ENCODE measurements around the gene CAMTA1.
A peak's percentile ranks its signal among the peaks of the same experiment; 100 is the strongest.

The CAMTA1 gene

GRCh38 chr1:6785728-6786505 lies 663 bp downstream of the CAMTA1 start:
- H3K9ac ChIP-seq, result peak overlapping the region; percentile 81 to 97 (median 93)
- peak overlapping the region; percentile 75 to 98 (median 94) for H3K4me3 ChIP-seq
- H3K36me3 ChIP-seq, result peaks cover 0 to 11% (median 3%) of the 10 kb centered on the region in 11 experiments; a peak in 8 of 22 replicates
- H3K27ac ChIP-seq, result peak overlapping the region; percentile 50 to 91 (median 86)
- no peak for TF ChIP-seq Cebpa-rat (IDR thresholded peaks at IDR 0.05)
- H3K27me3 ChIP-seq, result no peaks in the 10 kb centered on the region
- H3K4me2 ChIP-seq, result peak overlapping the region; percentile 81 to 99 (median 96)
- peaks cover 45 to 60% (median 55%) of the 10 kb centered on the region in 10 experiments for H3K4me1 ChIP-seq
- H3K9me3 ChIP-seq (replicated peaks in 1 of 11), result 0 out of 22 replicates have a peak, but pooled peaks cover 0 to 12% (median 0%) of the 10 kb centered on the region in 11 experiments
- H4K20me1 ChIP-seq, result peaks cover 39 to 52% (median 50%) of the 10 kb centered on the region in 11 experiments

DNA sequence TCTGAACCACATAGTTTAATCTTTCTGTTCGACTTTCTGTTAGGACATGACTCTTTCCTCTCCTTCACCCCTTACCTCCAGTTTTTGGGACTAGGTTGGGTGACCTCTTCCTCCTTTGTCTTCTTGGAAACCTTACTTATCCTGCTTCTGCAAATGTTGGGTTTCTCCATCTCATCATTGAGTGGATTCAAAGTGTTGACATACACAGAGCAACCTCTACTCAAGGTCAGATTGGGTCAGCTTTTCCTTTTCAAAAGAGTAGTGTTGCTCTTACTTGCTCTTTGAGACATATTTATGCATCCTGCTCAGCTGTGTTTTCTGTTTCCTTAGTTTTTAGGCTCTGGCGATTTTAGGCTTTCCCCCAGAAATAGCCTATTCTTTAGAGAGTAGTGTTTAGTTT lies 3.7 kb downstream of the CAMTA1 start:
- Histone ChIP-seq H3K27me3 (no peaks in the 10 kb centered on the region), H3K27ac (0 out of 22 replicates have a peak overlapping the region, but pooled peaks of 1 of the 11 experiments have one; percentile 3), H4K20me1 (peaks cover 66 to 82% (median 80%) of the 10 kb centered on the region in 11 experiments), H3K4me3 (no peak overlapping the region), H3K4me2 (peak overlapping the region; percentile 41 to 71 (median 60)), H3K4me1 (peaks cover 30 to 47% (median 36%) of the 10 kb centered on the region in 10 experiments), H3K9ac (no peak overlapping the region), H3K36me3 (peaks cover 5 to 27% (median 14%) of the 10 kb centered on the region in 11 experiments; a peak in 14 of 22 replicates), H3K9me3 (replicated peaks in 1 of 11) (0 out of 22 replicates have a peak, but pooled peaks cover 0 to 12% (median 0%) of the 10 kb centered on the region in 11 experiments)
- no peak for TF ChIP-seq Cebpa-rat (IDR thresholded peaks at IDR 0.05)

GRCh38 chr1:6790146-6790545 lies 4.9 kb downstream of the CAMTA1 start:
- no peaks in the 10 kb centered on the region for H3K27me3 ChIP-seq
- H3K9ac ChIP-seq, result no peak overlapping the region
- peak overlapping the region in 6 of 11 experiments; percentile 51 to 70 (median 62); a peak in 7 of 22 replicates for H3K4me2 ChIP-seq
- no peak overlapping the region for H3K4me3 ChIP-seq
- no peak for TF ChIP-seq Cebpa-rat (IDR thresholded peaks at IDR 0.05)
- no peak overlapping the region for H3K27ac ChIP-seq
- H3K4me1 ChIP-seq, result peaks cover 30 to 47% (median 36%) of the 10 kb centered on the region in 10 experiments
- H3K36me3 ChIP-seq, result peaks cover 7 to 30% (median 16%) of the 10 kb centered on the region in 11 experiments; a peak in 15 of 22 replicates
- H3K9me3 ChIP-seq (replicated peaks in 1 of 11), result 0 out of 22 replicates have a peak, but pooled peaks cover 0 to 12% (median 0%) of the 10 kb centered on the region in 11 experiments
- H4K20me1 ChIP-seq, result peaks cover 75 to 94% (median 91%) of the 10 kb centered on the region in 11 experiments

DNA sequence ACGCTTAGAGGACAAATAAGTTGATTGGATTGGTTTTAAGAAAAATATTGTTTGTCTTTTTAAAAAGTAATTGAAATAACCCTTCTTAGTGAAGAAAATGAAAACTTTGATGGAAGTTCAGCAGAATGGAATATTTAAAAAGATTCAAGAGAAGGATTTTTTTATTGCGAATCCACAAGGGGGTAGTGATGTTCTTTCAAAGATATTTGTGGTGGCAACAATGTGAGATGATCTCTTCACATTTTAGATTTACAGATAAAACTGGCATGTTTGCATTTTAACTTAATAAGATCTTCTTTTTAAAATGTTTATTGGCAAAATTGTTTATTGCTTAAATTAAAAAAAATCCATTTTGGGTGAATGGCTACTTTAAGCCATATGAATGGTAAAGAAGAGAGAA lies 8.9 kb downstream of the CAMTA1 start:
- Histone ChIP-seq H3K36me3 (peaks cover 10 to 58% (median 34%) of the 10 kb centered on the region in 11 experiments; a peak in 19 of 22 replicates), H3K4me1 (peaks cover 5 to 23% (median 8%) of the 10 kb centered on the region in 10 experiments), H3K9me3 (replicated peaks in 1 of 11) (no peaks in the 10 kb centered on the region), H3K4me2 (no peak overlapping the region), H4K20me1 (peaks cover 71 to 100% (median 94%) of the 10 kb centered on the region in 11 experiments), H3K27ac (no peak overlapping the region), H3K27me3 (no peaks in the 10 kb centered on the region), H3K4me3 (no peak overlapping the region), H3K9ac (no peak overlapping the region)
- no peak for TF ChIP-seq Cebpa-rat (IDR thresholded peaks at IDR 0.05)

DNA sequence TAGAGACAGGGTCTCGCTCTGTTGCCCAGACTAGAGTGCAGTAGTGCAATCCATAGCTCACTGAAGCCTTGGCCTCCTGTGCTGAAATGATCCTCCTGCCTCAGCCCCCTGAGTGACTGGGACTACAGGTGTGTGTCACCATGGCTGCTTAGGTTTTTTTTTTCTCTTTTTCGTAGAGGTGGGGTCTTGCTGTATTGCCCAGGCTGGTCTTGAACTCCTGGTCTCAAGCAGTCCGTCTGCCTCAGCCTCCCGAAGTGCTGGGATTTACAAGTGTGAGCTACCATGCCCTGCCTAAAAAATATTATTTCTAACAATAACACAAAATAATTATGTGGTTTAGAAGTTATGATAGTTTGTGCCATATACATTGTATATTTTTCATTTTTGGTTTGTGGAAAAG lies 9.9 kb downstream of the CAMTA1 start:
- no peak for TF ChIP-seq Cebpa-rat (IDR thresholded peaks at IDR 0.05)
- peaks cover 10 to 60% (median 34%) of the 10 kb centered on the region in 11 experiments; a peak in 19 of 22 replicates for H3K36me3 ChIP-seq
- H3K4me2 ChIP-seq, result no peak overlapping the region
- H4K20me1 ChIP-seq, result peaks cover 63 to 100% (median 94%) of the 10 kb centered on the region in 11 experiments
- peak overlapping the region in 1 of 11 experiments; percentile 19; a peak in 1 of 22 replicates for H3K9ac ChIP-seq
- no peak overlapping the region for H3K4me3 ChIP-seq
- no peaks in the 10 kb centered on the region for H3K27me3 ChIP-seq
- H3K4me1 ChIP-seq, result peaks cover 0 to 23% (median 6%) of the 10 kb centered on the region in 10 experiments; a peak in 15 of 20 replicates
- no peaks in the 10 kb centered on the region for H3K9me3 ChIP-seq (replicated peaks in 1 of 11)
- 0 out of 22 replicates have a peak overlapping the region, but pooled peaks of 1 of the 11 experiments have one; percentile 8 for H3K27ac ChIP-seq

- Histone ChIP-seq H4K20me1 (peaks cover 62 to 100% (median 94%) of the 10 kb centered on the region in 11 experiments), H3K36me3 (peaks cover 10 to 60% (median 34%) of the 10 kb centered on the region in 11 experiments; a peak in 19 of 22 replicates), H3K4me1 (peaks cover 3 to 27% (median 11%) of the 10 kb centered on the region in 10 experiments), H3K27ac (0 out of 22 replicates have a peak overlapping the region, but pooled peaks of 1 of the 11 experiments have one; percentile 8), H3K9me3 (replicated peaks in 1 of 11) (no peaks in the 10 kb centered on the region), H3K4me2 (no peak overlapping the region), H3K4me3 (no peak overlapping the region), H3K27me3 (no peaks in the 10 kb centered on the region), H3K9ac (peak overlapping the region in 1 of 11 experiments; percentile 19; a peak in 1 of 22 replicates)
- no peak for TF ChIP-seq Cebpa-rat (IDR thresholded peaks at IDR 0.05)
Observed at GRCh38 chr1:6795661-6796060, 10.4 kb downstream of the CAMTA1 start.

DNA sequence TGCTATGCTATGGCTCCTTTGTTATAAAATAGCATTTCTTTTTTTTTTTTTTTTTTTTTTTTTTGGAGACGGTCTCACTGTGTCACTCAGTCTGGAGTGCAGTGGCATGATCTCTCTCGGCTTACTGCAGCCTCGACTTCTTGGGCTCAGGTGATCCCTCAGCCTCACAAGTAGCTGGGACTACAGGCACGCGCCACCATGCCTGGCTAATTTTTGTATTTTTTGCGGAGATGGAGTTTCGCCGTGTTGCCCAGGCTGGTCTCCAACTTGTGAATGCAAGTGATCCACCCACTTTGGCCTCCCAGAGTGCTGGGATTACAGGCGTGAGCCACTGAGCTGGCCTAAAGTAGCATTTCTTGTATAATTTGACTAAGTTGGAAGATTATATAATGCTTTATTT lies 10.8 kb downstream of the CAMTA1 start:
- Histone ChIP-seq H3K27me3 (no peaks in the 10 kb centered on the region), H3K4me2 (no peak overlapping the region), H3K27ac (0 out of 22 replicates have a peak overlapping the region, but pooled peaks of 1 of the 11 experiments have one; percentile 8), H3K4me1 (peaks cover 7 to 32% (median 15%) of the 10 kb centered on the region in 10 experiments), H4K20me1 (peaks cover 58 to 100% (median 94%) of the 10 kb centered on the region in 11 experiments), H3K9me3 (replicated peaks in 1 of 11) (no peaks in the 10 kb centered on the region), H3K4me3 (no peak overlapping the region), H3K36me3 (peaks cover 10 to 60% (median 34%) of the 10 kb centered on the region in 11 experiments; a peak in 19 of 22 replicates), H3K9ac (peak overlapping the region in 1 of 11 experiments; percentile 19; a peak in 1 of 22 replicates)
- TF ChIP-seq Cebpa-rat (IDR thresholded peaks at IDR 0.05), result no peak

GRCh38 chr1:6799499-6799898 lies 14.2 kb downstream of the CAMTA1 start:
- peaks cover 5 to 40% (median 24%) of the 10 kb centered on the region in 11 experiments; a peak in 17 of 22 replicates for H3K36me3 ChIP-seq
- H3K27me3 ChIP-seq, result no peaks in the 10 kb centered on the region
- H3K9me3 ChIP-seq (replicated peaks in 1 of 11), result no peaks in the 10 kb centered on the region
- H3K9ac ChIP-seq, result no peak overlapping the region
- H4K20me1 ChIP-seq, result peaks cover 56 to 100% (median 94%) of the 10 kb centered on the region in 11 experiments; a peak in 21 of 22 replicates
- no peak for TF ChIP-seq Cebpa-rat (IDR thresholded peaks at IDR 0.05)
- peaks cover 27 to 38% (median 34%) of the 10 kb centered on the region in 10 experiments for H3K4me1 ChIP-seq
- H3K4me3 ChIP-seq, result no peak overlapping the region
- no peak overlapping the region for H3K27ac ChIP-seq
- peak overlapping the region in 3 of 11 experiments; percentile 9 to 65 (median 12); a peak in 1 of 22 replicates for H3K4me2 ChIP-seq

All from BLaER1 treated with 17β-estradiol and CSF1 and Interleukin-3, amounts not matched to agents 10 nM and 100 nM (cell line).